Measurements from ENCODE around the gene ATG14.

Gene ATG14

GRCh38 chr14:55399183-55399582 lies 12.4 kb downstream of the ATG14 start:
- no peak for TF ChIP-seq CTCF (IDR thresholded peaks at IDR 0.05; ENCODE audit: control insufficient read depth, insufficient read depth, low read depth, low read length, missing control alignments)
- no peak overlapping the region for H3K4me3 ChIP-seq (ENCODE audit: control insufficient read depth, low read depth, low read length)
- DNase-seq (ENCODE audit: low read depth): no peak

GRCh38 chr14:55398679-55399078 lies 13.0 kb downstream of the ATG14 start:
- no peak for TF ChIP-seq CTCF (IDR thresholded peaks at IDR 0.05; ENCODE audit: control insufficient read depth, insufficient read depth, low read depth, low read length, missing control alignments)
- no peak overlapping the region for H3K4me3 ChIP-seq (ENCODE audit: control insufficient read depth, low read depth, low read length)
- DNase-seq (ENCODE audit: low read depth): peak; percentile 83

- peak; percentile 71 for DNase-seq (ENCODE audit: low read depth)
- no peak overlapping the region for H3K4me3 ChIP-seq (ENCODE audit: control insufficient read depth, low read depth, low read length)
- no peak for TF ChIP-seq CTCF (IDR thresholded peaks at IDR 0.05; ENCODE audit: control insufficient read depth, insufficient read depth, low read depth, low read length, missing control alignments)
Measured at GRCh38 chr14:55389330-55389729, 22.3 kb downstream of the ATG14 start.

DNA sequence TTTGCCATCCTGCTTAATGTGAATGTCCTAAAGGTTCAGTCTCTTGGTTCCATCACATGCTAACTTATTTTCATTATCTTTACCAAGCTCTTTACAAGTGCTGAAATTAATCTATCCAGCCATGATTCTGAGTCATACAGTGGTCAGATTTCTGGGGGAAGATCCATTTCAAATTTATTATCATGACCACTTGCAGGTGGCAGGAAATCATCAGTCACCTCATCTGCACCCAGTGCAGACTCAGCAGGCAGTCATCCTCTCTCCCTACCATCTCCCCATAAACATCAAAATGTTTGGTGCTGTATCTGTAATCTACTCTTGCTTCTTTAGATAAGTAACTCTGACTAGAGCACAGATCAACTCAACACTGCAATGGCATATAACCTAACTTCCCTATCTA lies 23.5 kb downstream of the ATG14 start:
- no peak overlapping the region for H3K4me3 ChIP-seq (ENCODE audit: control insufficient read depth, low read depth, low read length)
- no peak for TF ChIP-seq CTCF (IDR thresholded peaks at IDR 0.05; ENCODE audit: control insufficient read depth, insufficient read depth, low read depth, low read length, missing control alignments)
- DNase-seq (ENCODE audit: low read depth): peak; percentile 45

- DNase-seq (ENCODE audit: low read depth): no peak
- no peak for TF ChIP-seq CTCF (IDR thresholded peaks at IDR 0.05; ENCODE audit: control insufficient read depth, insufficient read depth, low read depth, low read length, missing control alignments)
- H3K4me3 ChIP-seq (ENCODE audit: control insufficient read depth, low read depth, low read length): no peak overlapping the region
Measured at GRCh38 chr14:55387121-55387520, 24.5 kb downstream of the ATG14 start.

- no peak for DNase-seq (ENCODE audit: low read depth)
- TF ChIP-seq CTCF (IDR thresholded peaks at IDR 0.05; ENCODE audit: control insufficient read depth, insufficient read depth, low read depth, low read length, missing control alignments): no peak
- no peak overlapping the region for H3K4me3 ChIP-seq (ENCODE audit: control insufficient read depth, low read depth, low read length)
Measured at GRCh38 chr14:55386037-55386808, 25.4 kb downstream of the ATG14 start.
